H54 (cell line): ENCODE measurements around the gene ADGRV1.

Source experiments
- DNase-seq: peaks from one replicate; pipeline ENCODE4 v3.0.0; 2011; ENCODE audit warnings: low spot score, mixed read lengths; ENCODE audit not compliant: insufficient read length
- FAIRE-seq: peaks from 3 replicates; lab custom pipeline; 2011; peaks lifted over from hg19 to GRCh38; lab: Jason Lieb, UNC
- POLR2A ChIP-seq: IDR thresholded peaks from 2 replicates; pipeline ENCODE4 v1.6.1; 2011; ENCODE audit warnings: low read depth, mild to moderate bottlenecking, low read length

ADGRV1 gene

GRCh38 chr5:91139572-91140200, 581.1 kb downstream of the ADGRV1 start:
- FAIRE-seq (no peak), DNase-seq (no peak)
- TF ChIP-seq POLR2A = no peak

- TF ChIP-seq POLR2A = no peak
- no peak for FAIRE-seq
- no peak for DNase-seq
Observed at GRCh38 chr5:91140657-91141056, 582.1 kb downstream of the ADGRV1 start.

GRCh38 chr5:91141642-91142041, 583.0 kb downstream of the ADGRV1 start:
- FAIRE-seq (no peak), DNase-seq (no peak)
- TF ChIP-seq POLR2A = no peak

GRCh38 chr5:91142386-91142785, 583.8 kb downstream of the ADGRV1 start:
- DNase-seq = no peak
- no peak for FAIRE-seq
- no peak for TF ChIP-seq POLR2A

GRCh38 chr5:91142819-91143218, 584.2 kb downstream of the ADGRV1 start:
- FAIRE-seq = no peak
- no peak for DNase-seq

DNA sequence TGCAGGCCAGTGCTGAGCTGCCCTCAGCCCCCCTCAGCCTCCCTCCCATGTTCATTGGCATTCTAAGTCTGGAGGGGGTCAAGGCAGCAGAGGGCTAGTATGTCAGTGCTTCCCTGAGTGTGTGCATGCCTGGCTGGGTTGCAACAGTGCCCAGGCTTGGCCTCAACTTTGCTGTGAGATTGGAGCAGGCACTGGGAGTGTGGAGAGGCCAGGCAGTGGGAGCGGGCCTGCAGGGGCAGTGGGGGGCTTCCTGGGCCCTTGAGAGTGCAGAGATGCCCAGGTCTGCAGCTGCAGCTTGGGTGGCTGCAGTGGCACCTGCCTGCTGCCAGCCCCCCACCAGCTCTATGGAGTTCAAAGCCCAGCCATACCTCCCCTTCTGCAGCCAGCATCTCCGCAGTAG, 585.2 kb downstream of the ADGRV1 start:
- DNase-seq (no peak), FAIRE-seq (no peak)
- TF ChIP-seq POLR2A = no peak

More at GRCh38 chr5:91142819-91143218, 584.2 kb downstream of the ADGRV1 start:
- no peak for TF ChIP-seq POLR2A

GRCh38 chr5:91144491-91145332, 586.1 kb downstream of the ADGRV1 start:
- TF ChIP-seq POLR2A = no peak

DNA sequence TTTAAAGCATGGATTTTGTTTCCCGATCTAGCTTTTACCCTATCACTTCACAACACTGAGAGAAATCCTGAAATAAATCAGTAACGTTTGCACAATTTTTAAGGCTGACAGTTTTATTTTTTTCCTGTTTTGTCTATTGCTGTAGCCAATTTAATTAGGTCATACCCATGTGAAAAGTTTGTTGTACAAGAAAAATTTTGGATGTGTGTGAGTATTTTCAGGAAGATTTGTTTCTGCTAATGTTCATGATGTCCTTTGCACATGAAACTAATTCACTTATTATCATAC, 586.7 kb downstream of the ADGRV1 start:
- TF ChIP-seq POLR2A = no peak

More at GRCh38 chr5:91144491-91145332, 586.1 kb downstream of the ADGRV1 start:
- FAIRE-seq (no peak), DNase-seq (no peak)

DNA sequence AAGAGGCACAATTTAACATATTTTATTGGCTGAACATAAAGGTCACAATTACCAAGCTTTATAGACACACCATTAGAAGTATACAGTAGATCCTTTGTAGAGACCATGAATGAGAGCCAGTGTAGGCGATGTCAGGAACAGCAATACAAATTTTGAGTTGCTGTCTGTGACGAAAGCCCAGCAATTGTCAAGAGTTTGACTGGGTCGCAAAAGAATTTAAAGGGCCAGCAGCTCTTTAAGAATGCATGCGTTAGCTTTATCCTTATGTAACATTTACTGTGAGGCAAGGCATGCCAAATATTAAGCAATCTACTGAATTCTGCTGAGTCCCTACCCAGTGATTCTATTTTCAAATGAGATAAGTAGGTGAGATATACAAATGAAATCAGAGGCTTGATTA, 587.6 kb downstream of the ADGRV1 start:
- TF ChIP-seq POLR2A = no peak
- no peak for DNase-seq
- FAIRE-seq = no peak

More for the DNA sequence above, 586.7 kb downstream of the ADGRV1 start:
- DNase-seq (no peak), FAIRE-seq (no peak)

DNA sequence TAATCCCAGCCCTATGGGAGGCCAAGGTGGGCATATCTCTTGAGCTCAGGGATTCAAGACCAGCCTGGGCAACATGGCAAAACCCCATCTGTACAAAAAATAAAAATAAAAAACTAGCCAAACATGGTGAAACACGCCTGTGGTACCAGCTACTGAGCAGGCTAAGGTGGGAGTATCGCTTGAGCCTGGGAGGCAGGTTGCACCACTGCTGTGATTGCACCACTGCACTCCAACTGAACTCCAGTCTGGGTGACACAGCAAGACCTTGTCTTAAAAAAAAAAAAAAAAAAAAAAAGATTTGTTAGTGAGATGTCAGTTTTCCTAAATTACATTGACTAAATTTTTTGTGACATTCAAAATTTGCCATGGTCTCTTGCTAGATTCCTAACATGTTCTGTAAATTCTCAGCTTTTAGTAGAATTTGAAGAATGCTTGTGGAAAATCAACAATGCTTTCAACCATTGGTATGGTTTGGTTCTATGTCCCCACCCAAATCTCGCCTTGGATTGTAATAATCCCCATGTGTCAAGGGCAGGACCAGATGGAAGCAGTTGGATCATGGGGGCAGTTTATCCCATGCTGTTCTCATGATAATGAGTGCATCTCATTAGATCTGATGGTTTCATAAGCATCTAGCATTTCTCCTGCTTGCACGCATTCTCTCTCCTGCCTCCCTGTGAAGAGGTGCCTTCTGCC, 588.5 kb downstream of the ADGRV1 start:
- DNase-seq = no peak

GRCh38 chr5:91150234-91150633, 591.6 kb downstream of the ADGRV1 start:
- TF ChIP-seq POLR2A = no peak
- FAIRE-seq (peak; percentile 79), DNase-seq (no peak)

More for the DNA sequence above, 588.5 kb downstream of the ADGRV1 start:
- TF ChIP-seq POLR2A = no peak
- FAIRE-seq = no peak

DNA sequence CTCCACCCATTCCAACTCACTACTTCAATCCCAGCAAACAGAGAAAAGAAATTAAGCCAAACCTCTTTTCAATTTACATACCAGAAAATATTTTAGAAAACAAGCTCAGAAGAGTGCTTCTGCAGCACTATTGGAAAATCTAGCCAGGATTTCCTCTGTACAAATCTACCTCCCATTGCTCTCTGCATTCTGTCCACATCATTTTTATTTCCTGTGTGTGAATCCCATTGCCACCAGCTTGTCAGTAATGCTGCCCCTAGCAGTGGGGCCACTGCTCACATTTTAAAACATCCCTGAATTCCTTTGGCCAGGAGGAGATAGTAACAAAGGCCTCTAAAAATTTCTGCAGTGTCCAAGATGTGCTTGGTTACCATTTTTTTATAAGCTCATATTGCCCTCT, 592.0 kb downstream of the ADGRV1 start:
- no peak for FAIRE-seq

GRCh38 chr5:91151947-91152346, 593.4 kb downstream of the ADGRV1 start:
- peak; percentile 90 for FAIRE-seq
- DNase-seq = peak; percentile 38

More for the DNA sequence above, 592.0 kb downstream of the ADGRV1 start:
- no peak for DNase-seq
- no peak for TF ChIP-seq POLR2A

GRCh38 chr5:91154338-91154737, 595.7 kb downstream of the ADGRV1 start:
- FAIRE-seq (no peak), DNase-seq (no peak)
- TF ChIP-seq POLR2A = no peak

More at GRCh38 chr5:91151947-91152346, 593.4 kb downstream of the ADGRV1 start:
- TF ChIP-seq POLR2A = no peak
